IMR-90 (cell line): ENCODE measurements around the gene PCNX2. TPM values are rescaled to one million over a fixed set of nuclear protein-coding genes. Genes with fewer than 3 reads are reported as not detected.

Experiments
- ATAC-seq: fragments of 200-7000 bp; cut with Tn5 transposase; 2 replicates; pipeline ENCODE4 v1.9.1; 2020; ENCODE audit warnings: low read depth, mild to moderate bottlenecking, moderate library complexity
- BruUV-seq: library from RNA; stranded (reverse); fragments of 400-500 nt; replicated peaks from 2 replicates; lab custom pipeline; 2021; lab: Mats Ljungman, UMichigan
- CTCF ChIA-PET: fragments of 300-600 bp; formaldehyde crosslinking; extraction: SDS; loops from one replicate; lab custom pipeline; 2021; ENCODE audit warnings: antibody characterized with exemption; lab: Yijun Ruan, JAX
- POLR2A ChIA-PET: fragments of 300-600 bp; sonication (Branson Sonifier 250); formaldehyde crosslinking; loops from one replicate; lab custom pipeline; 2022; ENCODE audit warnings: antibody characterized with exemption; ENCODE audit not compliant: unreplicated experiment; lab: Charles Lee
- DNase-seq: peaks from one replicate; pipeline ENCODE4 v3.0.0; 2013
- H2AFZ ChIP-seq: replicated peaks from 2 replicates; pipeline ENCODE3; 2013; ENCODE audit warnings: low read length, mild to moderate bottlenecking; ENCODE audit not compliant: poor library complexity
- H2AK5ac ChIP-seq: 2 replicates; pipeline ENCODE4 v1.6.1; 2013; ENCODE audit warnings: low read depth, low read length, inconsistent platforms
- H2AK9ac ChIP-seq: replicated peaks from 2 replicates; pipeline ENCODE3; 2013; ENCODE audit warnings: mild to moderate bottlenecking, low read depth, low read length, moderate library complexity; ENCODE audit not compliant: poor library complexity
- H2BK120ac ChIP-seq: 2 replicates; pipeline ENCODE4 v1.6.1; 2013; ENCODE audit warnings: low read depth, low read length, inconsistent platforms
- H2BK15ac ChIP-seq: 3 replicates; pipeline ENCODE4 v1.6.1; 2013; ENCODE audit warnings: low read depth, low read length, inconsistent platforms
- H2BK20ac ChIP-seq: 2 replicates; pipeline ENCODE4 v1.6.1; 2013; ENCODE audit warnings: low read depth, mild to moderate bottlenecking, inconsistent platforms, low read length, moderate library complexity
- H2BK5ac ChIP-seq: 2 replicates; pipeline ENCODE4 v1.6.1; 2013; ENCODE audit warnings: mild to moderate bottlenecking, low read depth, low read length, inconsistent platforms; ENCODE audit not compliant: poor library complexity, severe bottlenecking
- H3K14ac ChIP-seq: replicated peaks from 2 replicates; pipeline ENCODE4 v1.6.1; 2013; ENCODE audit warnings: low read depth, low read length, inconsistent platforms
- H3K18ac ChIP-seq: 2 replicates; pipeline ENCODE4 v1.6.1; 2013; ENCODE audit warnings: low read depth, low read length, control low read depth
- H3K23ac ChIP-seq: 2 replicates; pipeline ENCODE4 v1.6.1; 2013; ENCODE audit warnings: low read depth, low read length, inconsistent platforms
- H3K27ac ChIP-seq: 2 replicates; pipeline ENCODE4 v1.5.1; 2013; ENCODE audit warnings: mild to moderate bottlenecking, control low read depth, low read length; ENCODE audit not compliant: insufficient read depth
- H3K27me3 ChIP-seq: 2 replicates; pipeline ENCODE4 v1.6.1; 2013; ENCODE audit warnings: low read length; ENCODE audit not compliant: control insufficient read depth, insufficient read depth
- H3K36me3 ChIP-seq: 2 replicates; pipeline ENCODE4 v1.6.1; 2013; ENCODE audit warnings: low read length, mixed read lengths; ENCODE audit not compliant: control insufficient read depth, insufficient read depth
- H3K4ac ChIP-seq: 2 replicates; pipeline ENCODE4 v1.6.1; 2013; ENCODE audit warnings: low read depth, low read length, inconsistent platforms
- H3K4me1 ChIP-seq: 2 replicates; pipeline ENCODE4 v1.6.1; 2013; ENCODE audit warnings: low read length, mixed read lengths; ENCODE audit not compliant: control insufficient read depth, insufficient read depth
- H3K4me2 ChIP-seq: 2 replicates; pipeline ENCODE4 v1.6.1; 2013; ENCODE audit warnings: low read depth, mild to moderate bottlenecking, control low read depth, low read length, moderate library complexity
- H3K4me3 ChIP-seq: 2 replicates; pipeline ENCODE4 v1.5.1; 2013; ENCODE audit warnings: low read depth, mild to moderate bottlenecking, control low read depth, low read length, moderate library complexity; ENCODE audit not compliant: insufficient read depth
- H3K56ac ChIP-seq: 2 replicates; pipeline ENCODE4 v1.6.1; 2013; ENCODE audit warnings: low read length, inconsistent platforms; ENCODE audit not compliant: insufficient read depth; ENCODE audit errors: extremely low read depth
- H3K79me1 ChIP-seq, 2 experiments: 2 replicates each; pipeline ENCODE4 v1.6.1; 2013; ENCODE audit warnings: low read length in 2 of 2, inconsistent platforms in 1 of 2, low read depth in 1 of 2
- H3K9ac ChIP-seq: 2 replicates; pipeline ENCODE4 v1.6.1; 2013; ENCODE audit warnings: low read depth, low read length, control low read depth
- H3K9me1 ChIP-seq: 2 replicates; pipeline ENCODE4 v1.6.1; 2013; ENCODE audit warnings: low read length, inconsistent platforms; ENCODE audit not compliant: insufficient read depth
- H3K9me3 ChIP-seq: 2 replicates; pipeline ENCODE4 v1.6.1; 2013; ENCODE audit warnings: low read length; ENCODE audit not compliant: control insufficient read depth, insufficient read depth
- H4K20me1 ChIP-seq: 2 replicates; pipeline ENCODE4 v1.6.1; 2013; ENCODE audit warnings: low read length, inconsistent platforms; ENCODE audit not compliant: insufficient read depth
- H4K5ac ChIP-seq: 2 replicates; pipeline ENCODE4 v1.6.1; 2013; ENCODE audit warnings: mild to moderate bottlenecking, low read depth, low read length, control low read depth
- H4K8ac ChIP-seq, 2 experiments: 2 replicates each; pipeline ENCODE4 v1.6.1; 2013; ENCODE audit warnings: low read depth in 2 of 2, low read length in 2 of 2, control low read depth in 1 of 2, inconsistent platforms in 1 of 2
- H4K91ac ChIP-seq: 2 replicates; pipeline ENCODE4 v1.6.1; 2013; ENCODE audit warnings: low read depth, low read length, inconsistent platforms; ENCODE audit not compliant: insufficient read depth
- BHLHE40 ChIP-seq: fragments of 150-350 bp; IDR thresholded peaks from 2 replicates; pipeline ENCODE4 v1.6.1; 2016; ENCODE audit warnings: mild to moderate bottlenecking, low read depth, low read length
- CHD1 ChIP-seq: IDR thresholded peaks from 2 replicates; pipeline ENCODE4 v1.6.1; 2012; ENCODE audit warnings: low read depth, low read length, improper control_type of control experiment
- RAD21 ChIP-seq: IDR thresholded peaks from 2 replicates; pipeline ENCODE4 v1.6.1; 2012; ENCODE audit warnings: low read length, improper control_type of control experiment
- SMC3 ChIP-seq: fragments of 150-350 bp; IDR thresholded peaks from 2 replicates; pipeline ENCODE4 v1.6.1; 2016; ENCODE audit warnings: low read depth, mild to moderate bottlenecking, antibody characterized with exemption, low read length, moderate library complexity
- WGBS, 2 experiments: methylation state at CpG; one replicate each; pipeline versions ENCODE4 v1.1.5 to v1.1.7; 2013; ENCODE audit warnings: missing lambda C conversion rate in 2 of 2; ENCODE audit not compliant: insufficient read length in 1 of 2; ENCODE audit errors: extremely low coverage in 2 of 2; 5-methylcytosine and 5-hydroxymethylcytosine counted together
- dilution Hi-C: fragments of 300-500 bp; cut with HindIII; formaldehyde crosslinking; loops from one replicate; pipeline ENCODE4 v1.14.3; 2018; ENCODE audit warnings: low sequenced_read_pairs; ENCODE audit not compliant: unreplicated experiment
- in situ Hi-C: fragments of 300-500 bp; cut with MboI; formaldehyde crosslinking; loops from 3 replicates; pipeline ENCODE4 v1.14.3; 2019; ENCODE audit warnings: low sequenced_read_pairs, inconsistent platforms, mixed read lengths
- intact Hi-C: fragments of 100-400 bp; cut with micrococcal nuclease; formaldehyde crosslinking; loops from 2 replicates; pipeline ENCODE4 v1.10.0; 2022
- polyA plus RNA-seq, 3 experiments: library from polyadenylated mRNA; depleted of rRNA; stranded (reverse); fragments of >200 nt; gene quantifications; 2 replicates each; pipeline ENCODE4 v1.2.3, GENCODE V29; 2012; ENCODE audit warnings: low replicate concordance in 1 of 3
- total RNA-seq: library from RNA; depleted of rRNA; stranded (reverse); fragments of >200 nt; gene quantifications from 2 replicates; pipeline ENCODE4 v1.2.3, GENCODE V29; 2012
- TF ChIP-seq, protein P1 (sequence below): fragments of 150-350 bp; IDR thresholded peaks from 2 replicates; pipeline ENCODE4 v1.6.1; 2016; ENCODE audit warnings: low read depth, mild to moderate bottlenecking, low read length, moderate library complexity, borderline replicate concordance
- TF ChIP-seq, protein P2 (sequence below): conservative IDR thresholded peaks from 2 replicates; pipeline ENCODE4 v1.5.1; 2012; ENCODE audit warnings: mild to moderate bottlenecking, low read depth, low read length, improper control_type of control experiment

PCNX2 gene
- total and polyA plus RNA-seq, 2 of the 4 experiments (the other 2 are of a cell fraction): 15.9 to 22.6 TPM

DNA sequence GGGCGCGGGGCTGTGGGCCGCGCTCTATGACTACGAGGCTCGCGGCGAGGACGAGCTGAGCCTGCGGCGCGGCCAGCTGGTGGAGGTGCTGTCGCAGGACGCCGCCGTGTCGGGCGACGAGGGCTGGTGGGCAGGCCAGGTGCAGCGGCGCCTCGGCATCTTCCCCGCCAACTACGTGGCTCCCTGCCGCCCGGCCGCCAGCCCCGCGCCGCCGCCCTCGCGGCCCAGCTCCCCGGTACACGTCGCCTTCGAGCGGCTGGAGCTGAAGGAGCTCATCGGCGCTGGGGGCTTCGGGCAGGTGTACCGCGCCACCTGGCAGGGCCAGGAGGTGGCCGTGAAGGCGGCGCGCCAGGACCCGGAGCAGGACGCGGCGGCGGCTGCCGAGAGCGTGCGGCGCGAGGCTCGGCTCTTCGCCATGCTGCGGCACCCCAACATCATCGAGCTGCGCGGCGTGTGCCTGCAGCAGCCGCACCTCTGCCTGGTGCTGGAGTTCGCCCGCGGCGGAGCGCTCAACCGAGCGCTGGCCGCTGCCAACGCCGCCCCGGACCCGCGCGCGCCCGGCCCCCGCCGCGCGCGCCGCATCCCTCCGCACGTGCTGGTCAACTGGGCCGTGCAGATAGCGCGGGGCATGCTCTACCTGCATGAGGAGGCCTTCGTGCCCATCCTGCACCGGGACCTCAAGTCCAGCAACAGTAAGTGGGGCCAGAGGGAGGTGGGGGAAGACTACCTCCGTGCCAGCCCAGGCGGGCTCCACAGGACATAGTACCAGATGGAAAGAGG is 32.8 kb upstream of the PCNX2 start:
- CTCF ChIA-PET: no interaction called here
- H4K5ac ChIP-seq: no peak overlapping the region
- H3K14ac ChIP-seq: no peak overlapping the region
- H3K36me3 ChIP-seq: no peaks in the 10 kb centered on the region
- ATAC-seq (peak; percentile 72), DNase-seq (no peak)
- peak overlapping the region; percentile 95 for H2AFZ ChIP-seq
- TF ChIP-seq BHLHE40 (0 out of 2 replicates have a peak, but pooled peaks have one; percentile 9), SMC3 (no peak), RAD21 (no peak), CHD1 (no peak)
- TF ChIP-seq, protein P1, sequence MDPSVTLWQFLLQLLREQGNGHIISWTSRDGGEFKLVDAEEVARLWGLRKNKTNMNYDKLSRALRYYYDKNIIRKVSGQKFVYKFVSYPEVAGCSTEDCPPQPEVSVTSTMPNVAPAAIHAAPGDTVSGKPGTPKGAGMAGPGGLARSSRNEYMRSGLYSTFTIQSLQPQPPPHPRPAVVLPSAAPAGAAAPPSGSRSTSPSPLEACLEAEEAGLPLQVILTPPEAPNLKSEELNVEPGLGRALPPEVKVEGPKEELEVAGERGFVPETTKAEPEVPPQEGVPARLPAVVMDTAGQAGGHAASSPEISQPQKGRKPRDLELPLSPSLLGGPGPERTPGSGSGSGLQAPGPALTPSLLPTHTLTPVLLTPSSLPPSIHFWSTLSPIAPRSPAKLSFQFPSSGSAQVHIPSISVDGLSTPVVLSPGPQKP: no peak
- TF ChIP-seq, protein P2, sequence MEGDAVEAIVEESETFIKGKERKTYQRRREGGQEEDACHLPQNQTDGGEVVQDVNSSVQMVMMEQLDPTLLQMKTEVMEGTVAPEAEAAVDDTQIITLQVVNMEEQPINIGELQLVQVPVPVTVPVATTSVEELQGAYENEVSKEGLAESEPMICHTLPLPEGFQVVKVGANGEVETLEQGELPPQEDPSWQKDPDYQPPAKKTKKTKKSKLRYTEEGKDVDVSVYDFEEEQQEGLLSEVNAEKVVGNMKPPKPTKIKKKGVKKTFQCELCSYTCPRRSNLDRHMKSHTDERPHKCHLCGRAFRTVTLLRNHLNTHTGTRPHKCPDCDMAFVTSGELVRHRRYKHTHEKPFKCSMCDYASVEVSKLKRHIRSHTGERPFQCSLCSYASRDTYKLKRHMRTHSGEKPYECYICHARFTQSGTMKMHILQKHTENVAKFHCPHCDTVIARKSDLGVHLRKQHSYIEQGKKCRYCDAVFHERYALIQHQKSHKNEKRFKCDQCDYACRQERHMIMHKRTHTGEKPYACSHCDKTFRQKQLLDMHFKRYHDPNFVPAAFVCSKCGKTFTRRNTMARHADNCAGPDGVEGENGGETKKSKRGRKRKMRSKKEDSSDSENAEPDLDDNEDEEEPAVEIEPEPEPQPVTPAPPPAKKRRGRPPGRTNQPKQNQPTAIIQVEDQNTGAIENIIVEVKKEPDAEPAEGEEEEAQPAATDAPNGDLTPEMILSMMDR: no peak
- BruUV-seq: no TSS peak
- H2BK120ac ChIP-seq: no peak overlapping the region
- no peak overlapping the region for H2BK15ac ChIP-seq
- no peak overlapping the region for H3K9ac ChIP-seq
- no peak overlapping the region for H3K23ac ChIP-seq
- peaks cover 10% of the 10 kb centered on the region for H3K27me3 ChIP-seq
- intact Hi-C loops (no loop called here), dilution Hi-C loops (no loop called here), in situ Hi-C loops (no loop called here)
- H3K9me1 ChIP-seq: no peaks in the 10 kb centered on the region; the same call in 1 of the 2 replicates
- H2BK20ac ChIP-seq: no peak overlapping the region
- no peak overlapping the region for H4K91ac ChIP-seq
- no peak overlapping the region for H3K18ac ChIP-seq
- H3K4me3 ChIP-seq: peak overlapping the region; percentile 68
- H4K8ac ChIP-seq: no peak overlapping the region
- peak overlapping the region; percentile 90 for H3K4me2 ChIP-seq
- whole genome bisulfite sequencing, 2 experiments: 1% methylated on average over 40 of the region's 96 CpGs; no CpG with 5 or more reads in 1 of the 2 experiments
- H2AK9ac ChIP-seq: peak overlapping the region; percentile 42
- no peaks in the 10 kb centered on the region for H4K20me1 ChIP-seq
- no peak overlapping the region for H3K56ac ChIP-seq
- no peak overlapping the region for H2BK5ac ChIP-seq
- no peak overlapping the region for H3K27ac ChIP-seq
- H3K79me1 ChIP-seq: no peaks in the 10 kb centered on the region
- no peaks in the 10 kb centered on the region; the same call in 1 of the 2 replicates for H3K9me3 ChIP-seq
- H2AK5ac ChIP-seq: no peak overlapping the region
- H3K4me1 ChIP-seq: peaks cover 3% of the 10 kb centered on the region; the same call in 1 of the 2 replicates
- POLR2A ChIA-PET: no interaction called here
- no peak overlapping the region for H3K4ac ChIP-seq
